ENCODE data around the gene FAM118B. TPM values are rescaled to one million over a fixed set of nuclear protein-coding genes. Genes with fewer than 3 reads are reported as not detected.

FAM118B gene
- total RNA-seq, 5 donors from 2014 or later (not counting 1 experiment from before 2014, with no cell fraction given): 4.2 to 11.9 (median 11.0) TPM

GRCh38 chr11:126198648-126199047, 12.9 kb upstream of the FAM118B start:
- no peaks in the 10 kb centered on the region for H3K4me1 Mint-ChIP-seq
- no peak overlapping the region for H3K27ac Mint-ChIP-seq
- no peaks in the 10 kb centered on the region for H3K27me3 ChIP-seq (replicated peaks in 1 of 2; ENCODE audit: control insufficient read depth in 2 of 2, extremely low read depth in 1 of 2, insufficient read depth in 2 of 2, low read length in 1 of 2)
- DNase-seq (no peak), ATAC-seq (replicated peaks in 1 of 4) (no peak)
- H3K4me1 ChIP-seq (ENCODE audit: control insufficient read depth in 1 of 2, extremely low read depth in 1 of 2, insufficient read depth in 2 of 2, low read length in 2 of 2): no peaks in the 10 kb centered on the region
- peaks cover 26 to 66% of the 10 kb centered on the region in 2 donors for H3K36me3 ChIP-seq (ENCODE audit: control insufficient read depth in 2 of 2, extremely low read depth in 1 of 2, insufficient read depth in 1 of 2, low read length in 1 of 2)
- no peaks in the 10 kb centered on the region for H3K27me3 Mint-ChIP-seq
- H3K27ac ChIP-seq (ENCODE audit: low read length): no peak overlapping the region
- 88% methylated on average over 3 of the region's 5 CpGs for WGBS (ENCODE audit: insufficient coverage)
- POLR2A ChIA-PET: no interaction called here
- H3K9me3 Mint-ChIP-seq: peaks cover 0 to 5% (median 0%) of the 10 kb centered on the region in 3 donors
- H3K4me3 Mint-ChIP-seq: no peak overlapping the region
- CTCF ChIA-PET: interaction anchor here in 1 of 2 donors (0.5 kb wide), 1 partner anchor 71 kb away, joined by 6 read pairs; no protein-coding TSS in a partner anchor
- peaks cover 69% of the 10 kb centered on the region for H3K36me3 Mint-ChIP-seq
- H3K4me3 ChIP-seq (ENCODE audit: control insufficient read depth in 1 of 2, extremely low read depth in 1 of 2, low read length in 1 of 2): no peak overlapping the region
- no peaks in the 10 kb centered on the region for H3K9me3 ChIP-seq

GRCh38 chr11:126202646-126203359, 8.8 kb upstream of the FAM118B start:
- H3K4me3 Mint-ChIP-seq: no peak overlapping the region
- Histone ChIP-seq H3K4me1 (ENCODE audit: control insufficient read depth in 1 of 2, extremely low read depth in 1 of 2, insufficient read depth in 2 of 2, low read length in 2 of 2) (no peaks in the 10 kb centered on the region), H3K36me3 (ENCODE audit: control insufficient read depth in 2 of 2, extremely low read depth in 1 of 2, insufficient read depth in 1 of 2, low read length in 1 of 2) (peaks cover 23 to 77% of the 10 kb centered on the region in 2 donors), H3K27me3 (replicated peaks in 1 of 2; ENCODE audit: control insufficient read depth in 2 of 2, extremely low read depth in 1 of 2, insufficient read depth in 2 of 2, low read length in 1 of 2) (no peaks in the 10 kb centered on the region), H3K27ac (ENCODE audit: low read length) (no peak overlapping the region), H3K4me3 (ENCODE audit: control insufficient read depth in 1 of 2, extremely low read depth in 1 of 2, low read length in 1 of 2) (no peak overlapping the region), H3K9me3 (no peaks in the 10 kb centered on the region)
- H3K36me3 Mint-ChIP-seq: peaks cover 70% of the 10 kb centered on the region
- no peaks in the 10 kb centered on the region for H3K4me1 Mint-ChIP-seq
- DNase-seq: no peak
- 87% methylated on average over 8 of the region's 8 CpGs for WGBS (ENCODE audit: insufficient coverage)
- POLR2A ChIA-PET: no interaction called here
- H3K27ac Mint-ChIP-seq: no peak overlapping the region
- H3K27me3 Mint-ChIP-seq: no peaks in the 10 kb centered on the region
- CTCF ChIA-PET: no interaction called here
- ATAC-seq (replicated peaks in 1 of 4): no peak
- H3K9me3 Mint-ChIP-seq: peaks cover 0 to 5% (median 0%) of the 10 kb centered on the region in 3 donors

- Mint-ChIP-seq H3K4me3 (no peak overlapping the region), H3K27ac (no peak overlapping the region), H3K36me3 (peaks cover 62% of the 10 kb centered on the region), H3K4me1 (peaks cover 3 to 6% (median 3%) of the 10 kb centered on the region in 3 donors), H3K27me3 (no peaks in the 10 kb centered on the region), H3K9me3 (no peaks in the 10 kb centered on the region)
- no peak overlapping the region for H3K4me3 ChIP-seq (ENCODE audit: control insufficient read depth in 1 of 2, extremely low read depth in 1 of 2, low read length in 1 of 2)
- POLR2A ChIA-PET: no interaction called here
- 97% methylated on average over 14 of the region's 14 CpGs for WGBS (ENCODE audit: insufficient coverage)
- no peak overlapping the region for H3K27ac ChIP-seq (ENCODE audit: low read length)
- CTCF ChIA-PET: interaction anchor here in 1 of 2 donors (0.5 kb wide), 1 partner anchor 41 kb away, joined by 7 read pairs; no protein-coding TSS in a partner anchor
- H3K9me3 ChIP-seq: no peaks in the 10 kb centered on the region
- ATAC-seq (replicated peaks in 1 of 4) (no peak), DNase-seq (no peak)
- H3K36me3 ChIP-seq (ENCODE audit: control insufficient read depth in 2 of 2, extremely low read depth in 1 of 2, insufficient read depth in 1 of 2, low read length in 1 of 2): peaks cover 17 to 77% of the 10 kb centered on the region in 2 donors
- H3K4me1 ChIP-seq (ENCODE audit: control insufficient read depth in 1 of 2, extremely low read depth in 1 of 2, insufficient read depth in 2 of 2, low read length in 2 of 2): no peaks in the 10 kb centered on the region
- H3K27me3 ChIP-seq (replicated peaks in 1 of 2; ENCODE audit: control insufficient read depth in 2 of 2, extremely low read depth in 1 of 2, insufficient read depth in 2 of 2, low read length in 1 of 2): no peaks in the 10 kb centered on the region
Measured at GRCh38 chr11:126205359-126205758, 6.2 kb upstream of the FAM118B start.

- Histone ChIP-seq H3K9me3 (no peaks in the 10 kb centered on the region), H3K36me3 (ENCODE audit: control insufficient read depth in 2 of 2, extremely low read depth in 1 of 2, insufficient read depth in 1 of 2, low read length in 1 of 2) (peaks cover 13 to 55% of the 10 kb centered on the region in 2 donors), H3K4me3 (ENCODE audit: control insufficient read depth in 1 of 2, extremely low read depth in 1 of 2, low read length in 1 of 2) (no peak overlapping the region), H3K27me3 (replicated peaks in 1 of 2; ENCODE audit: control insufficient read depth in 2 of 2, extremely low read depth in 1 of 2, insufficient read depth in 2 of 2, low read length in 1 of 2) (no peaks in the 10 kb centered on the region), H3K4me1 (ENCODE audit: control insufficient read depth in 1 of 2, extremely low read depth in 1 of 2, insufficient read depth in 2 of 2, low read length in 2 of 2) (peaks cover 9 to 14% of the 10 kb centered on the region in 2 experiments), H3K27ac (ENCODE audit: low read length) (no peak overlapping the region)
- ATAC-seq (replicated peaks in 1 of 4) (no peak), DNase-seq (no peak)
- H3K4me1 Mint-ChIP-seq: peaks cover 25 to 27% (median 27%) of the 10 kb centered on the region in 3 donors
- no CpG with 5 or more reads among the region's 2 CpGs for WGBS (ENCODE audit: insufficient coverage)
- H3K27ac Mint-ChIP-seq: no peak overlapping the region
- H3K9me3 Mint-ChIP-seq: no peaks in the 10 kb centered on the region
- H3K27me3 Mint-ChIP-seq: no peaks in the 10 kb centered on the region
- H3K36me3 Mint-ChIP-seq: peaks cover 41% of the 10 kb centered on the region
- ChIA-PET CTCF (no interaction called here), POLR2A (no interaction called here)
- no peak overlapping the region for H3K4me3 Mint-ChIP-seq
Measured at GRCh38 chr11:126207896-126208295, 3.7 kb upstream of the FAM118B start.

GRCh38 chr11:126210871-126211235, 729 bp upstream of the FAM118B start:
- ATAC-seq (replicated peaks in 1 of 4): no peak
- ChIA-PET POLR2A (no interaction called here), CTCF (no interaction called here)
- no peaks in the 10 kb centered on the region for H3K27me3 ChIP-seq (replicated peaks in 1 of 2; ENCODE audit: control insufficient read depth in 2 of 2, extremely low read depth in 1 of 2, insufficient read depth in 2 of 2, low read length in 1 of 2)
- Mint-ChIP-seq H3K27me3 (no peaks in the 10 kb centered on the region), H3K9me3 (no peaks in the 10 kb centered on the region), H3K4me3 (peak overlapping the region; percentile 89 to 99 (median 99)), H3K4me1 (peaks cover 33 to 38% (median 35%) of the 10 kb centered on the region in 3 donors), H3K27ac (peak overlapping the region; percentile 93 to 97), H3K36me3 (peaks cover 18% of the 10 kb centered on the region)
- H3K27ac ChIP-seq (ENCODE audit: low read length): no peak overlapping the region
- no peak for DNase-seq
- H3K4me1 ChIP-seq (ENCODE audit: control insufficient read depth in 1 of 2, extremely low read depth in 1 of 2, insufficient read depth in 2 of 2, low read length in 2 of 2): peaks cover 9 to 14% of the 10 kb centered on the region in 2 experiments
- peaks cover 0 to 26% of the 10 kb centered on the region in 2 donors for H3K36me3 ChIP-seq (ENCODE audit: control insufficient read depth in 2 of 2, extremely low read depth in 1 of 2, insufficient read depth in 1 of 2, low read length in 1 of 2)
- peak overlapping the region; percentile 94 to 96 for H3K4me3 ChIP-seq (ENCODE audit: control insufficient read depth in 1 of 2, extremely low read depth in 1 of 2, low read length in 1 of 2)
- no peaks in the 10 kb centered on the region for H3K9me3 ChIP-seq
- 10% methylated on average over 16 of the region's 20 CpGs for WGBS (ENCODE audit: insufficient coverage)

GRCh38 chr11:126212089-126212660, 593 bp downstream of the FAM118B start:
- WGBS (ENCODE audit: insufficient coverage): 5% methylated on average over 7 of the region's 15 CpGs
- Mint-ChIP-seq H3K4me1 (peaks cover 38 to 41% (median 39%) of the 10 kb centered on the region in 3 donors), H3K4me3 (peak overlapping the region; percentile 89 to 99 (median 99)), H3K27me3 (no peaks in the 10 kb centered on the region), H3K36me3 (peaks cover 12% of the 10 kb centered on the region), H3K9me3 (no peaks in the 10 kb centered on the region), H3K27ac (peak overlapping the region in 1 of 2 donors; percentile 97)
- peak overlapping the region; percentile 94 to 96 for H3K4me3 ChIP-seq (ENCODE audit: control insufficient read depth in 1 of 2, extremely low read depth in 1 of 2, low read length in 1 of 2)
- ATAC-seq (replicated peaks in 1 of 4) (no peak), DNase-seq (no peak)
- H3K27me3 ChIP-seq (replicated peaks in 1 of 2; ENCODE audit: control insufficient read depth in 2 of 2, extremely low read depth in 1 of 2, insufficient read depth in 2 of 2, low read length in 1 of 2): no peaks in the 10 kb centered on the region
- H3K36me3 ChIP-seq (ENCODE audit: control insufficient read depth in 2 of 2, extremely low read depth in 1 of 2, insufficient read depth in 1 of 2, low read length in 1 of 2): peaks cover 0 to 19% of the 10 kb centered on the region in 2 donors
- ChIA-PET POLR2A (interaction anchor here (0.5 to 0.7 kb wide), 5 partner anchors 22 to 576 kb away, joined by 3 to 11 read pairs (median 5); partner anchors contain the start of gene PUS3 (in 1 of the 2)), CTCF (interaction anchor here in 1 of 2 donors (1.6 kb wide), 1 partner anchor 56 kb away, joined by 5 read pairs; the partner anchor contains the start of gene SRPRA)
- H3K27ac ChIP-seq (ENCODE audit: low read length): no peak overlapping the region
- peaks cover 9 to 14% of the 10 kb centered on the region in 2 experiments for H3K4me1 ChIP-seq (ENCODE audit: control insufficient read depth in 1 of 2, extremely low read depth in 1 of 2, insufficient read depth in 2 of 2, low read length in 2 of 2)
- no peaks in the 10 kb centered on the region for H3K9me3 ChIP-seq

Data from T-cell (primary cell).